ENCODE results near the gene PRSS23.

DNA sequence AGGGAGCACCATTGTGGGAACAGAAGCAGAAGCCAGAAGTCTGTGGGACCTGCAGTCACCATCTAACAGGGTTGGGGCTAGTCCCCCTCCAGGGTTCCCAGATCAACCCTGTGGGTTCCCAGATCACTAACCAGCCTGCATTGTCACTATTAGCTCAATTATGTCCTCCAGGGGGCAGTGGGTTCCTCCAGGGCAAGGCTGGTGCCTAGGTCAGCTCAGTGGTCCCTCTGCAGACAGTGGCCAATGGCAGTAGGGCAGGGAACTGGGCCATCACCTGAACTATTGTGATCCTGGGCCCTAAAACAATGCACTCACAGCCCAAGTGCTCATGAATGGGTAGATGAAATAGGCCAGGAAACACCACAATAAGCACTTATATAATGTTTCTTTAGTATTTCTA, 18.8 kb upstream of the PRSS23 start:
- TF ChIP-seq, protein P1, sequence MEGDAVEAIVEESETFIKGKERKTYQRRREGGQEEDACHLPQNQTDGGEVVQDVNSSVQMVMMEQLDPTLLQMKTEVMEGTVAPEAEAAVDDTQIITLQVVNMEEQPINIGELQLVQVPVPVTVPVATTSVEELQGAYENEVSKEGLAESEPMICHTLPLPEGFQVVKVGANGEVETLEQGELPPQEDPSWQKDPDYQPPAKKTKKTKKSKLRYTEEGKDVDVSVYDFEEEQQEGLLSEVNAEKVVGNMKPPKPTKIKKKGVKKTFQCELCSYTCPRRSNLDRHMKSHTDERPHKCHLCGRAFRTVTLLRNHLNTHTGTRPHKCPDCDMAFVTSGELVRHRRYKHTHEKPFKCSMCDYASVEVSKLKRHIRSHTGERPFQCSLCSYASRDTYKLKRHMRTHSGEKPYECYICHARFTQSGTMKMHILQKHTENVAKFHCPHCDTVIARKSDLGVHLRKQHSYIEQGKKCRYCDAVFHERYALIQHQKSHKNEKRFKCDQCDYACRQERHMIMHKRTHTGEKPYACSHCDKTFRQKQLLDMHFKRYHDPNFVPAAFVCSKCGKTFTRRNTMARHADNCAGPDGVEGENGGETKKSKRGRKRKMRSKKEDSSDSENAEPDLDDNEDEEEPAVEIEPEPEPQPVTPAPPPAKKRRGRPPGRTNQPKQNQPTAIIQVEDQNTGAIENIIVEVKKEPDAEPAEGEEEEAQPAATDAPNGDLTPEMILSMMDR (IDR thresholded peaks at IDR 0.05; ENCODE audit: low read depth, low read length, poor library complexity, severe bottlenecking) = no peak
- no peak for TF ChIP-seq EZH2phosphoT487 (IDR thresholded peaks at IDR 0.05; ENCODE audit: borderline replicate concordance, low read length)
